HG02678 (cell line): Measurements from ENCODE around the gene NDUFC2.
"Not testable (repeated sequence)": the region's sequence is repeated elsewhere in the genome, so short reads cannot be mapped to it uniquely, and the experiment has no call there.

Source experiments
- ATAC-seq: cut with Tn5 transposase; IDR thresholded peaks from one replicate; pipeline ENCODE4 v1.9.1; 2021; ENCODE audit warnings: mild to moderate bottlenecking, moderate library complexity; ENCODE audit not compliant: unreplicated experiment

NDUFC2 gene

DNA sequence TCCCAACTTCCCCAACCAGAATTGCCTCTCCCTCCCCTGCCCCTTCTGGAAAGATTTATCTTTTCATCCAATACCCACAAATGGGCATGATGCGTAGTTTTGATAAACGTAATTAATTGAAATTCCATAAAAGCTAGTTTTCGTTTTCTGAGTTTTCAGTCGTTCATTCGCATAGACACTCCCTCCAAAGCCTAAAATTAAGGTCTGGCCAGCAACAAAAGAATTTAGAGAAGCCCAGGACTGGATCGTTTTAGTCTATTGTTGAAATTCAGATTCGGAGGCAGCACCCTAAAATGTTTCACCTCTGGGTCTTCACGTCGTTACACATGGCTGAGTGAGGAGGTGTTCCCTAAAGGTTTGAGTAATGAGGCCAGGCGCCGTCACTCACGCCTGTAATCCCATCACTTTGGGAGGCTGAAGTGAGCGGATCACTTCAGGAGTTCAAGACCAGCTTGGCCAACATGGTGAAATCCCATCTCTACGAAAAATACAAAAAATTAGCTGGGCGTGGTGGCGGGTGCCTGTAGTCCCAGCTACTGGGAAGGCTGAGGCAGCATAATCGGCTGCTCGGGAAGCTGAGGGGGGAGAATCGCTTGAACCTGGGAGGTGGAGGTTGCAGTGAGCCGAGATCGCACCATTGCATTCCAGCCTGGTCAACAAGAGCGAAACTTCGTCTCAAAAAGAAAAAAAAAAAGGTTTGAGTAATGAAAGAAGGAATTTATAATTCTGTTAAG is 589 bp upstream of the NDUFC2 start:
- ATAC-seq, result no peak

DNA sequence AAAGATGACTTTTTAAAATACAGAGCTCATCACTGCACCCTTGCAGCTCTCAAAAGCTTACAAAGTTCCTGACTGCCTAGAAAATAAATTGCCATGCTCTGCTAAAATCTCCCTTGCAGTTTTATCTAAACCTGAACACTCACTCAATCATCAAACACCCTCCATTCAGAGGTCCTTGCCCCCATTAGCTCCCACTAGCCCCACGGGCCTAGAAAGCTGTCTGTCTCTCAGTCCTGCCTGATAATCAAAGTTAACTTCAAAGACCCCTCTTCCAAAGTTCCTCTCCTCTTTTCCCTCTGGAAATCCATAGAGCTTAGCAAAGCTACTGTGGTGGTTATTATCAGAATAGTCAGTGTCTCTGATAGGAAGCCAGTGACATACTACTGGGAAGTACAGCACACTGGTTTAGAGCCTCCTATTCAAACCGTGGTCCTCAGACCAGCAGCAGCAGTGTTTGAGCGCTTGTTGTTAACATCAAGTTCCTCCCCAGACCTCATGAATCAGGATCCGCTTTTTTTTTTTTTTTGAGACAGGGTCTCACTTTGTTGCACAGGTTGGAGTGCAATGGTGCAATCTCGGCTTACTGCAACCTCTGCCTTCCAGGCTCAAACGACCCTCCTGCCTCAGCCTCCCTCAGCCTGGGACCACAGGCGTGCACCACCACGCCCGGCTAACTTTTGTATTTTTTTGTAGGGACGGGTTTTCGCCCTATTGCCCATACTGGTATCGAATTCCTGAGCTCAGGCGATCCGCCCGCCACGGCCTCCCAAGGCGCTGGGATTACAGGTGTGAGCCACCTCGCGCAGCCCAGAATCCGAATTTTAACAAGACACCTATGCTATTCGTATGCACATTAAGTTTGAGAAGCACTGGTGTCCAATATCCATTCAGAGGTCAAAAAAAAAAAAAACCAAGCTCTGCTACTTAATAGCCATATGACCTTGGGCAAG is 1.2 kb downstream of the NDUFC2 start:
- no peak for ATAC-seq

DNA sequence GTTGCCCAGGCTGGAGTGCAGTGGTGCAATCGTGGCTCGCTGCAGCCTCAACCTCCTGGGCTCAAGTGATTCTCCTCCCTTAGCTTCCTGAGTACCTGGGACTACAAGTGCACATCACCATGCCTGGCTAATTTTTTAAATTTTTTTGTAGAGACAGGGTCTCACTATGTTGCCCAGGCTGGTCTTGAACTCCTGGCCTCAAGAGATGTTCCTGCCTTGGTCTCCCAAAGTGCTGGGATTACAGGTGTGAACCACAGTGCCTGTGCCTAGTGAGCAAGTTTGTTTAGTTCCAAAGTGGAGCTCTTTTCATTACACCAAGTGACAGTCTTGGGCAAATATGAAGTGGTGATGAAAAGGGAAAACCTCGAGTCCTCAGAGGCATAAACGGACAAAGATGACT is 2.1 kb downstream of the NDUFC2 start:
- not testable (repeated sequence) for ATAC-seq

DNA sequence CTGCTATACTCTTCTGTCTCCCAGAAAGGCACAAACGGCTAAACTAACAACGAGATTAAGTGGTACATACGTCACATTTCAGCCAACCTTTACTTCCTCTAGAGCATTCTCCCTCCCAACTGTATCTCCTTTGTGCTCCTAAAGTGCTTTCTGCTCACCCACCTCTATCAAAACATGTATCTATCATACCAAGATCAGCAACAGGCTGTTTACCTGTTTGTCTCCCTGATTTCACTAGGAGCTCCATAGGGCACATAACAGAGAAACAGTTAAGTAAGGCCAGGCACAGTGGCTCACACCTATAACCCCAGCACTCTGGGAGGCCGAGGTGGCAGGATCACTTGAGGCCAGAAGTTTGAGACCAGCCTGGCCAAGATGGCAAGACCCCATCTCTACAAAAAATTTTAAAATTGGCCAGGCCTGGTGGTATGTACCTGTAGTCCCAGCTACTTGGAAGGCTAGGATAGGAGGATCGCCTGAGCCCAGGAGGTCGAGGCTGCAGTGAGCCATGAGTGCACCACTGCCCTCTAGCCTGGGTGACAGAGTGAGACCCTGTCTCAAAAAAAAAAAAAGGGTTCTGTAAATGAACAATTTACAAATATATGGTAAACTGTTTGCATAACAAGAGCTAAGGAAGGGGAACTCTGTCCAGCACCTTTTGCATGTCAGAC is 2.8 kb downstream of the NDUFC2 start:
- ATAC-seq, result no peak

DNA sequence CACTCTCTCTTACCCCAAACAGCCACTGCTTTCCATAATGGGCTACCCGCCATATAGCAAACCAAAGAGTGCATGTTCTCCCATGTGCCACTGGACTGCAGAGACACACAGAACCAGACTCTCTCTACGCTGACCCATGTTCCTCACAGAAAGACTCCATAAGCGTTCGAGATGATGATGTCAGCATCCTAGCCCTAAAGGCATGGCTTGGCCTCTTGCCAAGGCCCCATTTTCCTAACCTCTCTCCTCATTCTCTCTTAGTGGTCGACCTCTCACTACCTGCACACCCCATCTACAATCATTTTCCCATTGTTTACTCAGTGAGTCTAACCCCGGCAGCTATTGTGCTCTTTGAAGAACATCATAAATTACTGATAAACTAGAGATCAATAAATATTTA is 4.9 kb downstream of the NDUFC2 start:
- ATAC-seq, result no peak

DNA sequence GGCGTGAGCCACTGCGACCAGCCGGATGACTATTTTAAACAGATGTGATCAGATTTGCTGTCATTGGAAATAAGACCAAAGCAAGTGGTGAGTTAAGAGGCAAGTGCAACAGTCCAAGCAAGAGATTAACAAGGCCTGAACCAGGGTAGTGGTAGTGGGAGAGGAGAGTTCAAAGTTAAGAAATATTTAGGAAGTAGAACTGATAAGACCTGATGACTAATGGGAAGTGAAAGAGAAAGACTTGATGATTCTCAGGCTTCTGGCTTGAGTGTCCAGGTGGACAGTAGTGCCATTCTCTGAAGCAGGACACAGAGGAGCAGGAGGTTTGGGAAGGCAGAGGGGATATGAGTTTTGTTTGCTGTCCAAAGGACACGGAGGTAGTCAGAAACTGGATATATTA is 7.2 kb downstream of the NDUFC2 start:
- ATAC-seq, result no peak

DNA sequence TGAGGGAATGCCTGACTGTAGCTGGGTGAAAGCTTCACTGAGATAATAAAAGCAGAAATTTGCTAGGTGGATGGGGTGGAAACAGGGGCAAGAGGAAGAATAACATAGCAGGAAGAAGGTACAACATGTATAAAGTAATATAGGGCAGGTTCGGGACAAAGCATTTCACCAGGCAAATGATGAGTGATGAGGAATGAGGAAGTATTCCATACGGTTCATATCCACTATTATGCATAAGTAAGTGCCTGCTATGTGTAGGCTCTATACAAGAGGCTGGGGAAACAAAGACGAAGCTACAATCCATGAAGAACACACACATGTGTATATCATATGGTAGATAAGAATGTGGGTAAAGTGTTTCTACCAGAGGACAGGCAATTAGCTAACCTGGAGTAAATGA is 7.9 kb downstream of the NDUFC2 start:
- no peak for ATAC-seq

DNA sequence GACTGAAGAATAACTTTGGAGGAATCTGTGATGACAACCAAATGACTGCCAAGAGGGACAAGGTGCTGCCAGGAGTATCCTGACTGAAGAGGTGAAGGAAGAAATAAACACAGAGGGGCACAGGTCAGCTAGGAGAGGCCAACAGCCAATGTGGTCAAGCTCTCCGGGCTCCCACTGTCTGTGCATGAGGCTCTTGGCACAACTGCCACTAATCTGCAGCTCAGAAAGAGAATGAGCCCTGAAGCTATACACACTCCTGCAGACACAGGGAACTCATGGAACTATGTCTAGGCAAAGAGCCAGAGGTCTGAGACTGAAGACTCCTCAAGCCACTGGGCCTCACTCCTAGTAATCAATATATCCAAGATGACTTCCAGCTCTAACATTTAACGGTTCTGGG is 9.0 kb downstream of the NDUFC2 start:
- ATAC-seq, result no peak

DNA sequence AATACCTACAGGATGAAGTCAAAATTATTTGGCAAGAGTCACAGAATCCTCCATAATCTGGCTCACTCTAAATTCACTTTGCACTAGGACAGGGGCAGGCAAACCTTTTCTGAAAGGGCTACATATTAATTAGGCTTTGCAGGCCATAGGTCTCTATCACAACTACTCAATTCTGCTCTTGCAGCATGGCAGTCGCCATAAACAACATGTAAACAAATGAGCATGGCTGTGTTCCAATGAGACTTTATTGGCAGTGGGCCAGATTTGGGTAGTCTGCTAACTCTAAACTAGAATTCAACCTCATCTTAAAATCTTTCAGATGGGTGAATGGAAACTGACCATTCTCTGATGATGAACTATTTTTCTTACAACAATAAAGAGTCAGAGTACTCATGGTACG is 10.2 kb downstream of the NDUFC2 start:
- ATAC-seq, result no peak

DNA sequence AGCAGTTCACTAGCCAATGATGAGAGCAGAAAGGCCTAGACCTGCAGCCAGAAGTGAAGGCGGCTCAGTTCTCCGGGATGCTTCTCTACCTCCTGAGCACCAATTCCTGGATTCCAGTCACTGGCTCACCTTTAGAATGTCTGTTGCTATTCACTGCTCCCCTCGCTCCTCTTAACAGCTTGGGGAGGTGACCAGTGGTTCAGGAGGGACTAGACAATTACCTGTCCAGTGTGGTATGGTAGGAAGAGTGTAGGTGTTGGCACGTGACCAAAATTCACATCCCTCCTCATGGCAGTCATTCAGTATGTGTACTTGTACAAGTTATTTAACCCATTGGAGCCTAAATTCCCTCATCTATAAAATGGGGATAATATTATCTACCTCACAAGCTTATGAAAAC is 12.0 kb downstream of the NDUFC2 start:
- no peak for ATAC-seq

DNA sequence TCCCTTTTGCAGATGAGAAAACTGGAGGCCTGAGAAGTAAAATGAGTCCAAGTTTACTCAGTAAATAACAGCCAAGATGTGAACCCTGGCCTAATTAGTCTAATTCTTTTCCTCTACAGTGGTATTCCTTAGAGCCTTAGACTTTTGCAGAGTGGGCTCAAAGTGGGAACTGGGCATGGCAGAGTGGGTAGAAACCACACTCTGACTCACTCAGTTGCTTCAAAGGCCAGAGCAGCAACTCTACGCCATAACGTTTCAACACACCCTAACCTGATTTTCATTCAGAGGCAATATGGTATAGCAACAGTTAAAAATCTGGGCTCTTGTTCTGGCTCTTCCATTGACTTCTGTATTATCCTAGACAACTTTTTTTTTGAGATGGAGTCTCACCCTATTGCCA is 13.2 kb downstream of the NDUFC2 start:
- ATAC-seq, result no peak

DNA sequence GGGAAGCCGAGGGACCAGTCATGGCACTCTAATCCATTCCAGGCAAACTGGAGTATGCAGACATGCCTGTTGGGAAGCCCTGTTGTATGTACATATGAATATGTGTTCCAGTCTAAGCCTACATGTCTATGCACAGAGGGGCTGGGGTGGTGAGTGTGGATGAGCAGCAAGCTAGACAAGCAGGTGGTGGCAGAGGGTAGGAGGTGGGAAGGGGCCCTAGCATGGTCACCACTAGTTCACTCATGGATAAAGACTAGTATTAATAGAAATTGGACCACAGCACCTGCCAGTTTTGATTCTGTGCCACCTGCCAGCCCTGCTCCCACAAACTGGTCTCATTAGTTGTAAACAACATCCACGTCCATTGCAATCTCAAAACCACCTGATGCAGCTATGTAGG is 14.5 kb downstream of the NDUFC2 start:
- no peak for ATAC-seq

DNA sequence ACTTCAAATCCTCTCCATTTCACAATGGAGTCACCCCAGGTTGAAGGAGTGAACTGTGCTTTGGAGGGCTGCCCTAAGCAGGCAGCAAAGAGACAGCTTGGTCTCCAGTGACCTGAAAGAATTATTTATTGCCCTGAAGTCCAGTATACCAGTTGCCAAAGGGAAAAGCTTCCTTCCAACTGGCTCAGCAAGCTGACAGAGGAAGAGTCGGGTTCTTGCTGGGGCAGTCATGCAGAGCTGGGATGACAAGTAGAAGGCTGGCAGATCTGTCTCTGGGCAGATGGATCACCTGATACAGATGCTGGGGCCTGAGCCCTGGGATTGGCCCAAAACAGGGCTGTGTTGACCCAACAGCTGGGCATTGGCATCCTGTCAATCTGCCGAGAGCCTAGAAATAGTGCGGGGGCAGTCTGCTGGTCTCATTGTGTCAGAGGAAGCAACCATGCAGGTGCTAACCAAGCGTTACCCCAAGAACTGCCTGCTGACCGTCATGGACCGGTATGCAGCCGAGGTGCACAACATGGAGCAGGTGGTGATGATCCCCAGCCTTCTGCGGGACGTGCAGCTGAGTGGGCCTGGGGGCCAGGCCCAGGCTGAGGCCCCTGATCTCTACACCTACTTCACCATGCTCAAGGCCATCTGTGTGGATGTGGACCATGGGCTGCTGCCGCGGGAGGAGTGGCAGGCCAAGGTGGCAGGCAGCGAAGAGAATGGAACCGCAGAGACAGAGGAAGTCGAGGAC is 16.1 kb downstream of the NDUFC2 start, which contains the start of gene THRSP:
TSS of gene THRSP (plus strand) at position 422 of the 742 bp plus-strand sequence. CDS start at position 443, 21 bp downstream.
- ATAC-seq, result no peak

DNA sequence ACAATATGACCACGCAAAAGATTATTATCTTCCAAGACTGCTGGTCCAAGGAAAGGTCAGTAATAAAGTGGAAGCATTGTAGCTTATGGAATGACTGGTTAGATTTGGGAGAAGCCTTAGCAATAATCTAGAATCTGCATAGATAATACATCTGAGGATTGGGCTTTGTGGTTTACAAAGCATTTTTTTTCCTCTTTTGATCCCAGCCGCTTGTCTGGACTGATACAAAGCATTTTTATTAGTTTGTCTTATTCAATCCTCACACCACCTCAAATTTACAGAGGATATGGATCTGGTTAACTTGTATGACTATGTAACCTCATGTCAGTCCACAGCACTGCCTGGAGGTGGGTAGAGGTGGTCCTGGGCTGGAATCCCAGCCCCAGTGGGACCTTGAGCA is 17.0 kb downstream of the NDUFC2 start:
- ATAC-seq, result no peak

DNA sequence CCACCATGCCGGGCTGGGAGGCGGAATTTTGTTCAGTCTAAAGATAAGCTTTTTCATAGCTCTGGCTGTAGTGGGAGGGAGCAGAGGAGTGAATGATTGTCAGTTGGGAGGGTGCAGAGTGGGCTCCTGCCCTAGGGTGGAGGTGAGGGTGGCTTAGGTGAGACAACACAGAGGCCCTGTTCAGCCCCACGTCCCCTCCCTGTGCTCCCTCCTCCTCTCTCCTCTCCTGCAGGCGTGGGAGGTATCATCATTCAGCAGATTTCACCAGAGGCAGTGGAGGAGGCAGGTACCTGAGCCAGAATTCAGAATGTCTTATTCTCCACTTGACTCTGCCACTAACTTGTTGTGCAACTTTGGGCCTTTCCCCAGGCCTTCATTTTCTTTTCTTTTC is 17.7 kb downstream of the NDUFC2 start:
- no peak for ATAC-seq

DNA sequence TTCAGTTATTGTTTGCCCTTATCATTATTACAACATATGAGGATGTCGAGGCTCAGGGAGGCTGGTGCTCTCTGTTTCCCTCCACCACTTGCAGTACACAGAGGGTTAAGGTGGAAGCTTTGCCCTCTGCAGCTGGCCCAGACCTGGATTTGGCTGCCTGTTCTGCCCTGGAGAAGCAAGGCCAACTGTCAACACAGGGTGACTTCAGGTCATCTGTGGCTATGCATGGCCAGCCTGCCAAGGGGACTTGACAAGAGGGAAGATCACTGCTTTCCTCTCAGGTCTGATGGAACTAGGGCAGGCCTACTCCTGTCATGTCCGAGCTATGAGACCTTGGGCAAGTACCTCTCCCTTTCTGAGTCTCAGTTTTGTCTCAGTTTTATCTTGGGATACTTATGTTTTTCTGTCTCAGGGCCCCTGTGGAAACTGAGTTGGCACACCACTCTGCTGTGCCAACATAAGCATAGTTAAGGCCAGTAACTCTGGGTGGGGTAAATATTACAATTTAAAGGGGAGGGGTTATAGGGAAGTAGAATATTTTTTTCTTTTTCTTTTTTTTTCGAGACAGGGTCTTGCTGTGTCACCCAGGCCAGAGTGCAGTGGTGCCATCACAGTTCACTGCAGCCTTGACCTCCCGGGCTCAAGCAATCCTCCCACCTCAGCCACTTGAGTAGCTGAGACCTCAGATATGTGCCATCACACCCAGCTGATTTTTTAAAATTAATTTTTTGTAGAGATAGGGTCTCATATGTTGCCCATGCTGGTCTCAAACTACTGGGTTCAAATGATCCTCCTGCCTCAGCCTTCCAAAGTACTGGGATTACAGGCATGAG is 18.4 kb downstream of the NDUFC2 start:
- ATAC-seq, result no peak

DNA sequence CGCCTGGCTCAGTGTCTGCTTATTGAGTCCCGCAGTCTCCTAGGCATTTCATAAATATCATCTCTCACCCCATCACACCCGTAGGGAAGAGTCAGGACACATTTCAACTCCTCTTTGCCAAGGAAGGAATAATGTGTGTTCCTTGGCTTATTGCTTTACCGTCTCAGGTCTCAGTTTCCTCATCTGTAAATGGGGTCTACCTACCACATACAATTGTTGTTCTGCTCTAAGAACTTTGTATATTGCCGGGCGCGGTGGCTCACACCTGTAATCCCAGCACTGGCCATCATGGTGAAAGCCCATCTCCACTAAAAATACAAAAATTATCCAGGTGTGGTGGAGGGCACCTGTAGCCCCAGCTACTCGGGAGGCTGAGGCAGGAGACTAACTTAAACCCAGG is 19.1 kb downstream of the NDUFC2 start:
- ATAC-seq, result no peak

DNA sequence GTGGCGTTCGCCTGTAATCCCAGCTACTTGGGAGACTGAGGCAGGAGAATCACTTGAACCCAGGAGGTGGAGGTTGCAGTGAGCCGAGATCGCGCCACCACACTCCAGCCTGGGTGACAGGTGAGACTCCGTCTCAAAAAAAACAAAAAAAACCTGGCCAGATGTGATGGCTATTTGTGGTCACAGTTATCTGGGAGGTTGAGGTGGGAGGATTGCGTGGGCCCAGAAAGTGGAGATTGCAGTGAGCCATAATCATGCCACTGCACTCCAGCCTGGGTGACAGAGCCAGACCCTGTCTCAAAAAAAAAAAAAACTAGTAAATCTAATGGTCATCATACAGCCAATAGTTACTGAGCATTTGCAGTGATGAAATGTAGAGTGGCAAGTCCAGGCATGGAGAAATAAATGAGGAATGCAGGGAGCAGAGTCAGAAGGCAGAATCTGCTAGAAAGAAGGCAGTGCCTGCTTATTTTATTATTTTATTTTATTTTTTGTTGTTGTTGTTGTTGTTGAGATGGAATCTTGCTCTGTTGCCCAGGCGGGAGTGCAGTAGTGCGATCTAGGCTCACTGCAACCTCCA is 19.8 kb downstream of the NDUFC2 start:
- not testable (repeated sequence) for ATAC-seq

DNA sequence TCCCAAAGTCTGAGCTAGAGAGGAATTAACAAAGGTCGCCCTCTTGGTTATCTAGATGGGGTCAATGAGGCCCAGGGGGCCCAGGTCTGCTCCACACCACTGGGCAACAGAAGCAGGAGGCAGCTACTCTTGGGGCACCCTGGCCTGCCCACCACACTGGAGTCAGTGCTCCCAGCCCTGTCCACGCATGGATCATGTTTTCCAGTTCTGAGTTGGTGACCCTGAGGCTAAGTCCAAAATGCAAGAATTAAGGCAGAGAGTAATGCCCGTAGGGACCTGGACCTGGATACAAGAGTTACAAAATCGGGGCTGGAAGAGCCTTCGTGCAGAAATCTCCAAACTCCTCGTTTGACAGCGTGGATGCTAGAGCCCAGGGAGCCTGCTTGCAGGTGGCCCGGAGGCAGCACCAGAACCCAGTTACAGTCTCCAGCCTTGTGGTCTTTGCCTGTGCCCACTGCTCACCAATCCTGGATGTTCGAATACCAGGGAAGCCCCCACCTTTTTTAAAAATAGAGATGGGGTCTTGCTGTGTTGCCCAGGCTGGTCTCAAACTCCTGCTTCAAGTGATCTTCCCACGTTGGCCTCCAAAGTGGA is 22.1 kb downstream of the NDUFC2 start:
- no peak for ATAC-seq
